ENCODE measurements around the gene EPB41L4A.

Gene EPB41L4A

GRCh38 chr5:112306956-112307355 lies 112.1 kb downstream of the EPB41L4A start:
- TF ChIP-seq ZFX (IDR thresholded peaks at IDR 0.05) (no peak), CTCF (conservative IDR thresholded peaks at IDR 0.05) (no peak)
- H3K27ac ChIP-seq, result no peak overlapping the region

DNA sequence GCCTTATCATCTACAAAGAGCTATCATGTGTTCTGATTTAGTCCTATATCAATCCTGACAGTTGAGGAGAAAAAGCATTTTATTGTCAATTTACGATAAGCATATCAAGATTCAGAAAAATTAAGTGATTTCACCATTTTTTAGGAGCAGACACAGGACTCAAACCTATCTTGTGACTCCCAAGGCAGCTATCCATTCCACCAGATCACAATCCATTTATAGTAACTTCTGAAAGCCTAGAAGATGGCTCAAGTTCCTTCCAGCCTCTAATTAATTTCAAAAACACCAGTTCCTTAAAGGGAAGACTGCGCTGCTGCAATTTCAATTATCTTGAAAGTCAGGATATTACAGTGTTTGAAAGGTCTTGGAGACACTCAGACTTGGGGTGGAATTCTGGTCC lies 114.3 kb downstream of the EPB41L4A start:
- TF ChIP-seq CTCF (conservative IDR thresholded peaks at IDR 0.05) (no peak), ZFX (IDR thresholded peaks at IDR 0.05) (no peak)
- no peak overlapping the region for H3K27ac ChIP-seq

GRCh38 chr5:112303685-112304084 lies 115.4 kb downstream of the EPB41L4A start:
- H3K27ac ChIP-seq, result no peak overlapping the region
- no peak for TF ChIP-seq CTCF (conservative IDR thresholded peaks at IDR 0.05)
- no peak for TF ChIP-seq ZFX (IDR thresholded peaks at IDR 0.05)

DNA sequence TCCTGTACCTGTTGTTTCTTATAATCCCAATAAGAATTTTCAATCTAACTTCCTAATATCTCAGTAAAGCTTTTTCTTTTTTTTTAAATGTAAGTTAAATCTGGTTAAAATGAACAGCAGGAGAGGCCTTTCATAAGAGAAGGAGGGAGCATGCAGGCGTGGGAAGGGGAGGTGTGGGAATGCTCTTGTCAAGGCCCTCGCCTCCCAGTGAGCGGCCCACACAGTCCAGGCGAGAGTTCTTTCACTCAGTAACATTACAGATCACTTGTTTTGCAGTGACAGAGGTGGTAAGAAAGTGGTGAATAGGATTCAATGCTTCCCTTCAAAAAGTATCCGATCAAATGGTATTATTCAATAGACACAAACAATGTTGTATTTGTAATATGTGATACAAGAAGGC lies 125.0 kb downstream of the EPB41L4A start:
- TF ChIP-seq ZFX (IDR thresholded peaks at IDR 0.05) (no peak), CTCF (conservative IDR thresholded peaks at IDR 0.05) (no peak)
- no peak overlapping the region for H3K27ac ChIP-seq

DNA sequence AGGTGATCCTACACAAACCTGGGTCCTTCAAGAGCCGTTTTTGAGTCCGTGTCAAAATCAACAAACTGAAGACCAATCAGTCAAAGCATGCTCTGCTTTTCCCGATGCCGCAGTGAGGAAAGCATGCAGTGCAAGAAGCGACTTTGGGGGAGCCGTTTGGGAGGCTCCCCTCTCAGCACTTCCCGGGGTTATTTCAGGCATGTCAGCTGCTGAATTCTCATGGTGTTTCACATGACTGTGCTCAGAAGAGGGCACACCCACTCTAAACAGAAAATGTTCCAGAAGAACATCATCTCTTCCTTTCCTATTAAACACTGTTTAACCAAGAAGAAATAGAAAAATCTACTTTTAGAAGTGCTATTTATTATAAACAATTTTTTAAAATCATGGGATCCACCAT lies 125.5 kb downstream of the EPB41L4A start:
- no peak for TF ChIP-seq CTCF (conservative IDR thresholded peaks at IDR 0.05)
- no peak for TF ChIP-seq ZFX (IDR thresholded peaks at IDR 0.05)
- H3K27ac ChIP-seq, result no peak overlapping the region

DNA sequence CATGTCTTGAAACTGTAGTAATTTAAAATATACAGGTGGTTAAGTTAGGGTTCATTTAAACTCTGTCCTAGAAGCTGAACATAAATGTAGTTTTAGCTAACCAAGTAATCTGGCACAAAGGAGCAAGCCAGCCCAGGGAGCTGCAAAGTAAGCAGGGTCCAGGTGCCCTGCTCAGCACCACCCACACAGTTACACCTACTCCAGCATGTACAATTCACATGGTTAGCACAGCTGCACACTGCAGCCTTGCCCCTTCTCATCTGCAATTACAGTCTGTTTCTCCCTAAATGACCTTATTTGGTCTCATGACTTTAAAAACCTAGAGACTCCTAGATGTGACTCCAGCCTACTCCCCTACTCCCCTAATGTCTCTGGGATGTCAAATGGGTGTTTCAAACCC lies 128.4 kb downstream of the EPB41L4A start:
- TF ChIP-seq CTCF (conservative IDR thresholded peaks at IDR 0.05) (no peak), ZFX (IDR thresholded peaks at IDR 0.05) (no peak)
- H3K27ac ChIP-seq, result no peak overlapping the region

DNA sequence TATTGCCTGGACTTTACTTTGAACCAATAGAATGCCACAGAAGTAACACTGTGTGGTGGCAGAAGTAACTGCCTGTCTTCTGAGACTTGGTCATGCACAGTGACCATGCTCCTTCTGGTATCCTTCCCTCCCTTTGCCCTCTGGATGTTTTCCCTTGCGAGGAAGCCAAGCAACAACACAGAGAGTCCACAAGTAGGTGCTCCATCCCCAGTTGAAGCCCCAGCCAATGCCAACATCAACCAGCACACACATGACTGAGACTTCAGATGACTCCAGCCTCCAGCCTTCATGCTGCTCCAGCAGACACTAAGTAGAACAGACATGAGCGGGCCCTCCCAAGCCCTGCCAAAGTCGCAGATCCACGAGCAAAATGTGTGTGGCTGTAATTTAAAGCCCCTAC lies 129.6 kb downstream of the EPB41L4A start:
- no peak; the same call in 1 of the 2 replicates for TF ChIP-seq CTCF (conservative IDR thresholded peaks at IDR 0.05)
- H3K27ac ChIP-seq, result no peak overlapping the region

All from C4-2B (cell line).